HEK293 (cell line): ENCODE data around the gene CCDC112.

Source experiments
- GLIS2 ChIP-seq: fragments of 450-650 bp; formaldehyde crosslinking; IDR thresholded peaks from 2 replicates; pipeline ENCODE4 v1.5.1; 2016; ENCODE audit warnings: missing biosample characterization, missing genetic modification characterization
- IKZF3 ChIP-seq: fragments of 450-650 bp; IDR thresholded peaks from 2 replicates; pipeline ENCODE4 v1.5.0; 2018; ENCODE audit warnings: missing biosample characterization, mild to moderate bottlenecking, missing genetic modification characterization, moderate library complexity
- KLF7 ChIP-seq: fragments of 450-650 bp; formaldehyde crosslinking; IDR thresholded peaks from 2 replicates; pipeline ENCODE4 v1.5.1; 2016; ENCODE audit warnings: missing biosample characterization, missing genetic modification characterization, borderline replicate concordance
- SCRT2 ChIP-seq: fragments of 450-650 bp; formaldehyde crosslinking; IDR thresholded peaks from 2 replicates; pipeline ENCODE4 v1.5.1; 2016; ENCODE audit warnings: missing biosample characterization, missing genetic modification characterization
- TCF7L2 ChIP-seq: IDR thresholded peaks from 2 replicates; pipeline ENCODE4 v1.6.1; 2011; ENCODE audit warnings: low read depth, mild to moderate bottlenecking, inconsistent platforms, low read length, moderate library complexity, borderline replicate concordance
- TRIM28 ChIP-seq: IDR thresholded peaks from 2 replicates; pipeline ENCODE4 v1.6.1; 2011; ENCODE audit warnings: low read length, control low read depth, borderline replicate concordance
- YY1 ChIP-seq: fragments of 450-650 bp; formaldehyde crosslinking; IDR thresholded peaks from 2 replicates; pipeline ENCODE4 v1.5.1; 2018; ENCODE audit warnings: missing biosample characterization, missing genetic modification characterization
- ZBTB17 ChIP-seq: fragments of 450-650 bp; formaldehyde crosslinking; IDR thresholded peaks from 2 replicates; pipeline ENCODE4 v1.5.1; 2016; ENCODE audit warnings: missing biosample characterization, missing genetic modification characterization
- ZFHX2 ChIP-seq: fragments of 450-650 bp; formaldehyde crosslinking; conservative IDR thresholded peaks from 2 replicates; pipeline ENCODE4 v1.5.1; 2016; ENCODE audit warnings: missing biosample characterization, missing genetic modification characterization
- ZNF112 ChIP-seq: fragments of 450-650 bp; formaldehyde crosslinking; IDR thresholded peaks from 2 replicates; pipeline ENCODE4 v1.5.0; 2017; ENCODE audit warnings: missing biosample characterization, missing genetic modification characterization
- ZNF146 ChIP-seq: fragments of 450-650 bp; formaldehyde crosslinking; IDR thresholded peaks from 2 replicates; pipeline ENCODE4 v1.5.1; 2016; ENCODE audit warnings: missing biosample characterization, missing genetic modification characterization
- ZNF169 ChIP-seq: fragments of 450-650 bp; formaldehyde crosslinking; IDR thresholded peaks from 2 replicates; pipeline ENCODE4 v1.5.1; 2016; ENCODE audit warnings: missing biosample characterization, missing genetic modification characterization
- ZNF175 ChIP-seq: fragments of 450-650 bp; formaldehyde crosslinking; IDR thresholded peaks from 2 replicates; pipeline ENCODE4 v1.5.1; 2016; ENCODE audit warnings: missing biosample characterization, missing genetic modification characterization
- ZNF2 ChIP-seq: fragments of 450-650 bp; formaldehyde crosslinking; IDR thresholded peaks from 2 replicates; pipeline ENCODE4 v1.5.1; 2016; ENCODE audit warnings: missing biosample characterization, missing genetic modification characterization
- ZNF248 ChIP-seq: fragments of 450-650 bp; formaldehyde crosslinking; IDR thresholded peaks from 2 replicates; pipeline ENCODE4 v1.5.1; 2017; ENCODE audit warnings: missing biosample characterization, missing genetic modification characterization
- ZNF266 ChIP-seq: fragments of 450-650 bp; formaldehyde crosslinking; IDR thresholded peaks from 2 replicates; pipeline ENCODE4 v1.5.1; 2016; ENCODE audit warnings: missing biosample characterization, missing genetic modification characterization, low read depth
- ZNF302 ChIP-seq: fragments of 450-650 bp; formaldehyde crosslinking; IDR thresholded peaks from 2 replicates; pipeline ENCODE4 v1.5.1; 2016; ENCODE audit warnings: missing biosample characterization, missing genetic modification characterization, low read depth
- ZNF366 ChIP-seq: fragments of 450-650 bp; formaldehyde crosslinking; conservative IDR thresholded peaks from 2 replicates; pipeline ENCODE4 v1.5.1; 2016; ENCODE audit warnings: missing biosample characterization, missing genetic modification characterization
- ZNF391 ChIP-seq: fragments of 450-650 bp; formaldehyde crosslinking; IDR thresholded peaks from 2 replicates; pipeline ENCODE4 v1.5.1; 2016; ENCODE audit warnings: low read depth, missing biosample characterization, missing genetic modification characterization, borderline replicate concordance
- ZNF404 ChIP-seq: fragments of 450-650 bp; formaldehyde crosslinking; IDR thresholded peaks from 2 replicates; pipeline ENCODE4 v1.5.1; 2017; ENCODE audit warnings: missing biosample characterization, missing genetic modification characterization
- ZNF423 ChIP-seq: fragments of 450-650 bp; formaldehyde crosslinking; IDR thresholded peaks from 2 replicates; pipeline ENCODE4 v1.5.1; 2016; ENCODE audit warnings: missing biosample characterization, missing genetic modification characterization
- ZNF558 ChIP-seq: fragments of 450-650 bp; formaldehyde crosslinking; IDR thresholded peaks from 2 replicates; pipeline ENCODE4 v1.5.1; 2016; ENCODE audit warnings: missing biosample characterization, missing genetic modification characterization
- ZNF623 ChIP-seq: fragments of 450-650 bp; formaldehyde crosslinking; IDR thresholded peaks from 2 replicates; pipeline ENCODE4 v1.5.1; 2016; ENCODE audit warnings: missing biosample characterization, missing genetic modification characterization
- ZSCAN16 ChIP-seq: fragments of 450-650 bp; formaldehyde crosslinking; IDR thresholded peaks from 2 replicates; pipeline ENCODE4 v1.5.1; 2016; ENCODE audit warnings: missing biosample characterization, missing genetic modification characterization
- TF ChIP-seq, protein P1 (sequence below): fragments of 450-650 bp; formaldehyde crosslinking; IDR thresholded peaks from 2 replicates; pipeline ENCODE4 v1.5.1; 2017; ENCODE audit warnings: missing biosample characterization, missing genetic modification characterization
- TF ChIP-seq, protein P2 (sequence below): sonication (generic); formaldehyde crosslinking; IDR thresholded peaks from 2 replicates; pipeline ENCODE4 v1.8.1; 2022; ENCODE audit warnings: mild to moderate bottlenecking, moderate library complexity, missing genetic modification reagents
- TF ChIP-seq, protein P3 (sequence below): fragments of 450-650 bp; formaldehyde crosslinking; IDR thresholded peaks from 2 replicates; pipeline ENCODE4 v1.5.1; 2016; ENCODE audit warnings: missing biosample characterization, missing genetic modification characterization
- TF ChIP-seq, protein P4 (sequence below): fragments of 450-650 bp; formaldehyde crosslinking; IDR thresholded peaks from 2 replicates; pipeline ENCODE4 v1.5.1; 2016; ENCODE audit warnings: missing biosample characterization, missing genetic modification characterization
- TF ChIP-seq, protein P5 (sequence below): fragments of 450-650 bp; formaldehyde crosslinking; IDR thresholded peaks from 2 replicates; pipeline ENCODE4 v1.5.1; 2016; ENCODE audit warnings: missing biosample characterization, missing genetic modification characterization, low read depth
- TF ChIP-seq, protein P6 (sequence below): fragments of 450-650 bp; formaldehyde crosslinking; IDR thresholded peaks from 2 replicates; pipeline ENCODE4 v1.5.1; 2016; ENCODE audit warnings: missing biosample characterization, missing genetic modification characterization

The CCDC112 gene

DNA sequence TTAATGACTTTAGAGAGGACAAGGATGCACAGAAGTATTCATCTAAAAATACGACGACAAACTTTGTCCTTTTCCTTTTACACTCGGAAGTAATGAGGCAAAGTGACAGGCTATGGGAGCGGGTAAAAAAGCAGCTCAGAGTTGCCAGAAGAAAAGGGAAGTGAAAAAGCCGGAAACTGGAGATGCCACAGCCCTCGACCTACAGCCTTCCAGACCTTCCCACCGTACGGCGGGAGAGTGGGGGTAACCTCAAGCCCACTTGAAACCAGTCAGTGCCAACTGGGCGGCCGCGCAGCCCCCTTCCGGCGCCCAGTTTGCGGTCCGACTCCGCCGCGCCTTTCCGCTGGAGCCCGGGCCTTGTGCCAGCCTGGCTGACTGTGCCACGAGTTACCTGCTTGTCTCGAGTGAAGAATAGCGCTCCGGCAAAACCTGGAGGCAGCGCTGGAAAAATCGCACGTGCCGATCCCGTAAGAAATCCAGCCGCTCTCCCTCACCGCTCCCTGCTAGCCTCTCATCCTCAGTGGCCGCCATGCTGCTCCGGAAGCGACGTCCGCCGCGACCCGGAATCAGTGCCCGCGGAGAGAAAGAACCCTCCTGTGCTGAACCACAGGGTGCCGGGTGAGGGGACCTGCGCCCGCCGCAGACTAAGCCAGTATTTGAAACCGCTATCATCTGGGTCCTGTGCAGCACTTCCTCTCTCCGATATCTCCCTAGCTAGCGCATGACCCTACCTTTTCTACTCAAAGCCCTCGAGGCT lies 34.0 kb downstream of the CCDC112 start, which contains the start of gene PGGT1B (continued):
- TF ChIP-seq, protein P1, sequence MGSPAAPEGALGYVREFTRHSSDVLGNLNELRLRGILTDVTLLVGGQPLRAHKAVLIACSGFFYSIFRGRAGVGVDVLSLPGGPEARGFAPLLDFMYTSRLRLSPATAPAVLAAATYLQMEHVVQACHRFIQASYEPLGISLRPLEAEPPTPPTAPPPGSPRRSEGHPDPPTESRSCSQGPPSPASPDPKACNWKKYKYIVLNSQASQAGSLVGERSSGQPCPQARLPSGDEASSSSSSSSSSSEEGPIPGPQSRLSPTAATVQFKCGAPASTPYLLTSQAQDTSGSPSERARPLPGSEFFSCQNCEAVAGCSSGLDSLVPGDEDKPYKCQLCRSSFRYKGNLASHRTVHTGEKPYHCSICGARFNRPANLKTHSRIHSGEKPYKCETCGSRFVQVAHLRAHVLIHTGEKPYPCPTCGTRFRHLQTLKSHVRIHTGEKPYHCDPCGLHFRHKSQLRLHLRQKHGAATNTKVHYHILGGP (tag by site-specific recombination): no peak
- TF ChIP-seq, protein P2, sequence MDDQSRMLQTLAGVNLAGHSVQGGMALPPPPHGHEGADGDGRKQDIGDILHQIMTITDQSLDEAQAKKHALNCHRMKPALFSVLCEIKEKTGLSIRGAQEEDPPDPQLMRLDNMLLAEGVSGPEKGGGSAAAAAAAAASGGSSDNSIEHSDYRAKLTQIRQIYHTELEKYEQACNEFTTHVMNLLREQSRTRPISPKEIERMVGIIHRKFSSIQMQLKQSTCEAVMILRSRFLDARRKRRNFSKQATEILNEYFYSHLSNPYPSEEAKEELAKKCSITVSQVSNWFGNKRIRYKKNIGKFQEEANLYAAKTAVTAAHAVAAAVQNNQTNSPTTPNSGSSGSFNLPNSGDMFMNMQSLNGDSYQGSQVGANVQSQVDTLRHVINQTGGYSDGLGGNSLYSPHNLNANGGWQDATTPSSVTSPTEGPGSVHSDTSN: no peak
- TF ChIP-seq, protein P3, sequence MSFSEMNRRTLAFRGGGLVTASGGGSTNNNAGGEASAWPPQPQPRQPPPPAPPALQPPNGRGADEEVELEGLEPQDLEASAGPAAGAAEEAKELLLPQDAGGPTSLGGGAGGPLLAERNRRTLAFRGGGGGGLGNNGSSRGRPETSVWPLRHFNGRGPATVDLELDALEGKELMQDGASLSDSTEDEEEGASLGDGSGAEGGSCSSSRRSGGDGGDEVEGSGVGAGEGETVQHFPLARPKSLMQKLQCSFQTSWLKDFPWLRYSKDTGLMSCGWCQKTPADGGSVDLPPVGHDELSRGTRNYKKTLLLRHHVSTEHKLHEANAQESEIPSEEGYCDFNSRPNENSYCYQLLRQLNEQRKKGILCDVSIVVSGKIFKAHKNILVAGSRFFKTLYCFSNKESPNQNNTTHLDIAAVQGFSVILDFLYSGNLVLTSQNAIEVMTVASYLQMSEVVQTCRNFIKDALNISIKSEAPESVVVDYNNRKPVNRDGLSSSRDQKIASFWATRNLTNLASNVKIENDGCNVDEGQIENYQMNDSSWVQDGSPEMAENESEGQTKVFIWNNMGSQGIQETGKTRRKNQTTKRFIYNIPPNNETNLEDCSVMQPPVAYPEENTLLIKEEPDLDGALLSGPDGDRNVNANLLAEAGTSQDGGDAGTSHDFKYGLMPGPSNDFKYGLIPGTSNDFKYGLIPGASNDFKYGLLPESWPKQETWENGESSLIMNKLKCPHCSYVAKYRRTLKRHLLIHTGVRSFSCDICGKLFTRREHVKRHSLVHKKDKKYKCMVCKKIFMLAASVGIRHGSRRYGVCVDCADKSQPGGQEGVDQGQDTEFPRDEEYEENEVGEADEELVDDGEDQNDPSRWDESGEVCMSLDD (tag by site-specific recombination): 0 out of 2 replicates have a peak, but pooled peaks have one; percentile 52
- TF ChIP-seq IKZF3: 0 out of 2 replicates have a peak, but pooled peaks have one; percentile 24
- peak; percentile 88; the same call in 1 of the 2 replicates for TF ChIP-seq YY1 (tag by site-specific recombination)
- no peak; the same call in 1 of the 2 replicates for TF ChIP-seq ZFHX2
- no peak for TF ChIP-seq ZNF266 (tag by site-specific recombination)
- peak; percentile 52; the same call in 1 of the 2 replicates for TF ChIP-seq TRIM28
- 0 out of 2 replicates have a peak, but pooled peaks have one; percentile 21 for TF ChIP-seq SCRT2 (tag by site-specific recombination)
- TF ChIP-seq, protein P4, sequence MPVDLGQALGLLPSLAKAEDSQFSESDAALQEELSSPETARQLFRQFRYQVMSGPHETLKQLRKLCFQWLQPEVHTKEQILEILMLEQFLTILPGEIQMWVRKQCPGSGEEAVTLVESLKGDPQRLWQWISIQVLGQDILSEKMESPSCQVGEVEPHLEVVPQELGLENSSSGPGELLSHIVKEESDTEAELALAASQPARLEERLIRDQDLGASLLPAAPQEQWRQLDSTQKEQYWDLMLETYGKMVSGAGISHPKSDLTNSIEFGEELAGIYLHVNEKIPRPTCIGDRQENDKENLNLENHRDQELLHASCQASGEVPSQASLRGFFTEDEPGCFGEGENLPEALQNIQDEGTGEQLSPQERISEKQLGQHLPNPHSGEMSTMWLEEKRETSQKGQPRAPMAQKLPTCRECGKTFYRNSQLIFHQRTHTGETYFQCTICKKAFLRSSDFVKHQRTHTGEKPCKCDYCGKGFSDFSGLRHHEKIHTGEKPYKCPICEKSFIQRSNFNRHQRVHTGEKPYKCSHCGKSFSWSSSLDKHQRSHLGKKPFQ (tag by site-specific recombination): peak; percentile 33; the same call in 1 of the 2 replicates
- TF ChIP-seq, protein P5, sequence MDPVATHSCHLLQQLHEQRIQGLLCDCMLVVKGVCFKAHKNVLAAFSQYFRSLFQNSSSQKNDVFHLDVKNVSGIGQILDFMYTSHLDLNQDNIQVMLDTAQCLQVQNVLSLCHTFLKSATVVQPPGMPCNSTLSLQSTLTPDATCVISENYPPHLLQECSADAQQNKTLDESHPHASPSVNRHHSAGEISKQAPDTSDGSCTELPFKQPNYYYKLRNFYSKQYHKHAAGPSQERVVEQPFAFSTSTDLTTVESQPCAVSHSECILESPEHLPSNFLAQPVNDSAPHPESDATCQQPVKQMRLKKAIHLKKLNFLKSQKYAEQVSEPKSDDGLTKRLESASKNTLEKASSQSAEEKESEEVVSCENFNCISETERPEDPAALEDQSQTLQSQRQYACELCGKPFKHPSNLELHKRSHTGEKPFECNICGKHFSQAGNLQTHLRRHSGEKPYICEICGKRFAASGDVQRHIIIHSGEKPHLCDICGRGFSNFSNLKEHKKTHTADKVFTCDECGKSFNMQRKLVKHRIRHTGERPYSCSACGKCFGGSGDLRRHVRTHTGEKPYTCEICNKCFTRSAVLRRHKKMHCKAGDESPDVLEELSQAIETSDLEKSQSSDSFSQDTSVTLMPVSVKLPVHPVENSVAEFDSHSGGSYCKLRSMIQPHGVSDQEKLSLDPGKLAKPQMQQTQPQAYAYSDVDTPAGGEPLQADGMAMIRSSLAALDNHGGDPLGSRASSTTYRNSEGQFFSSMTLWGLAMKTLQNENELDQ (tag by site-specific recombination): no peak
- TF ChIP-seq ZNF2 (tag by site-specific recombination): peak; percentile 85
- TF ChIP-seq ZNF169: no peak
- no peak for TF ChIP-seq ZNF248
- TF ChIP-seq ZNF302: no peak
- TF ChIP-seq ZBTB17 (tag by site-specific recombination): peak; percentile 76
- TF ChIP-seq ZNF558 (tag by site-specific recombination): no peak
- 0 out of 2 replicates have a peak, but pooled peaks have one; percentile 53 for TF ChIP-seq GLIS2
- TF ChIP-seq ZNF404 (tag by site-specific recombination): no peak
- no peak for TF ChIP-seq ZNF112 (tag by site-specific recombination)
- TF ChIP-seq ZNF423: peak; percentile 77
- 0 out of 2 replicates have a peak, but pooled peaks have one; percentile 32 for TF ChIP-seq ZNF146
- no peak for TF ChIP-seq ZNF175
- no peak for TF ChIP-seq TCF7L2
- no peak for TF ChIP-seq ZNF391 (tag by site-specific recombination)
- TF ChIP-seq ZNF623: no peak
- peak; percentile 77 for TF ChIP-seq ZNF366 (tag by site-specific recombination)
- no peak for TF ChIP-seq KLF7 (tag by site-specific recombination)
- TF ChIP-seq, protein P6, sequence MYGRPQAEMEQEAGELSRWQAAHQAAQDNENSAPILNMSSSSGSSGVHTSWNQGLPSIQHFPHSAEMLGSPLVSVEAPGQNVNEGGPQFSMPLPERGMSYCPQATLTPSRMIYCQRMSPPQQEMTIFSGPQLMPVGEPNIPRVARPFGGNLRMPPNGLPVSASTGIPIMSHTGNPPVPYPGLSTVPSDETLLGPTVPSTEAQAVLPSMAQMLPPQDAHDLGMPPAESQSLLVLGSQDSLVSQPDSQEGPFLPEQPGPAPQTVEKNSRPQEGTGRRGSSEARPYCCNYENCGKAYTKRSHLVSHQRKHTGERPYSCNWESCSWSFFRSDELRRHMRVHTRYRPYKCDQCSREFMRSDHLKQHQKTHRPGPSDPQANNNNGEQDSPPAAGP (tag by site-specific recombination): no peak
- 0 out of 2 replicates have a peak, but pooled peaks have one; percentile 34 for TF ChIP-seq ZSCAN16 (tag by site-specific recombination)
